Type B pancreatic cell (in vitro differentiated cells): Measurements from ENCODE around the gene ME2. TPM values are rescaled to one million over a fixed set of nuclear protein-coding genes. Genes with fewer than 3 reads are reported as not detected.
"Not testable (repeated sequence)": the region's sequence is repeated elsewhere in the genome, so short reads cannot be mapped to it uniquely, and the experiment has no call there.

ENCODE experiments used
- DNase-seq: peaks from one replicate; pipeline ENCODE4 v3.0.0; 2021; ENCODE audit warnings: mixed read lengths; ENCODE audit not compliant: unreplicated experiment; ENCODE audit errors: extremely low spot score
- H3K27ac Mint-ChIP-seq: 2 replicates; pipeline ENCODE4 v1.8.0; 2021; ENCODE audit warnings: mild to moderate bottlenecking, mixed read lengths
- H3K27me3 Mint-ChIP-seq: 2 replicates; pipeline ENCODE4 v1.8.0; 2021; ENCODE audit warnings: mixed read lengths
- H3K36me3 Mint-ChIP-seq: 2 replicates; pipeline ENCODE4 v1.8.0; 2021; ENCODE audit warnings: mixed read lengths
- H3K4me1 Mint-ChIP-seq: one replicate; pipeline ENCODE4 v1.8.0; 2021; ENCODE audit warnings: mixed read lengths; ENCODE audit not compliant: unreplicated experiment
- H3K4me3 Mint-ChIP-seq: 2 replicates; pipeline ENCODE4 v1.8.0; 2021; ENCODE audit warnings: mild to moderate bottlenecking, mixed read lengths
- H3K9me3 Mint-ChIP-seq: 2 replicates; pipeline ENCODE4 v1.8.0; 2021; ENCODE audit warnings: mixed read lengths
- total RNA-seq: library from RNA; stranded (reverse); gene quantifications from 2 replicates; pipeline ENCODE4 v1.2.1, GENCODE V29; 2021; ENCODE audit warnings: low replicate concordance
- TF ChIP-seq, protein P1 (sequence below): fragments of 200-600 bp; sonication (generic); conservative IDR thresholded peaks from 2 replicates; pipeline ENCODE4 v1.5.0; 2021; ENCODE audit warnings: antibody characterized with exemption, mild to moderate bottlenecking

Gene ME2
- total RNA-seq, 1 donor from 2014 or later, result 49.6 TPM

- Mint-ChIP-seq H3K4me3 (no peak overlapping the region), H3K27ac (no peak overlapping the region), H3K4me1 (peaks cover 14% of the 10 kb centered on the region), H3K27me3 (peaks cover 14% of the 10 kb centered on the region), H3K36me3 (no peaks in the 10 kb centered on the region), H3K9me3 (peaks cover 10% of the 10 kb centered on the region)
- no peak for DNase-seq
- TF ChIP-seq, protein P1, sequence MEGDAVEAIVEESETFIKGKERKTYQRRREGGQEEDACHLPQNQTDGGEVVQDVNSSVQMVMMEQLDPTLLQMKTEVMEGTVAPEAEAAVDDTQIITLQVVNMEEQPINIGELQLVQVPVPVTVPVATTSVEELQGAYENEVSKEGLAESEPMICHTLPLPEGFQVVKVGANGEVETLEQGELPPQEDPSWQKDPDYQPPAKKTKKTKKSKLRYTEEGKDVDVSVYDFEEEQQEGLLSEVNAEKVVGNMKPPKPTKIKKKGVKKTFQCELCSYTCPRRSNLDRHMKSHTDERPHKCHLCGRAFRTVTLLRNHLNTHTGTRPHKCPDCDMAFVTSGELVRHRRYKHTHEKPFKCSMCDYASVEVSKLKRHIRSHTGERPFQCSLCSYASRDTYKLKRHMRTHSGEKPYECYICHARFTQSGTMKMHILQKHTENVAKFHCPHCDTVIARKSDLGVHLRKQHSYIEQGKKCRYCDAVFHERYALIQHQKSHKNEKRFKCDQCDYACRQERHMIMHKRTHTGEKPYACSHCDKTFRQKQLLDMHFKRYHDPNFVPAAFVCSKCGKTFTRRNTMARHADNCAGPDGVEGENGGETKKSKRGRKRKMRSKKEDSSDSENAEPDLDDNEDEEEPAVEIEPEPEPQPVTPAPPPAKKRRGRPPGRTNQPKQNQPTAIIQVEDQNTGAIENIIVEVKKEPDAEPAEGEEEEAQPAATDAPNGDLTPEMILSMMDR, result no peak
Measured at GRCh38 chr18:50855976-50856757, 22.8 kb upstream of the ME2 start.

DNA sequence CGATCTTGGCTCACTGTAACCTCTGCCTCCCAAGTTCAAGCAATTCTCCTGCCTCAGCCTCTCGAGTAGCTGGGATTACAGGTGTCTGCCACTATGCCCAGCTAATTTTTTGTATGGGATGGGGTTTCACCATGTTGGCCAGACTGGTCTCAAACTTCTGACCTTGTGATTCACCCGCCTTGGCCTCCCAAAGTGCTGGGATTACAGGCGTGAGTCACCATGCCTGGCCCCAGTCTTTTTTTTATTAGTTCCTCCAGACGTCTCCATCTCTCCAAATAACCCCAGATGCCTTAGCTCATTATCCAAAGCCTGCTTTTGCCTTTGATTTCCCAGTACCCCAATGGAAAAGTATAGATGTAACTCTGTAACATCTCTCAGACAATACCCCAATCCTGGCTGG, 21.8 kb upstream of the ME2 start:
- DNase-seq, H3K36me3 Mint-ChIP-seq: not testable (repeated sequence)
- peaks cover 14% of the 10 kb centered on the region for H3K27me3 Mint-ChIP-seq

GRCh38 chr18:50857694-50858093, 21.2 kb upstream of the ME2 start:
- Mint-ChIP-seq H3K4me1 (peaks cover 13% of the 10 kb centered on the region), H3K4me3 (no peak overlapping the region), H3K36me3 (no peaks in the 10 kb centered on the region), H3K27me3 (peaks cover 12% of the 10 kb centered on the region), H3K27ac (no peak overlapping the region), H3K9me3 (peaks cover 7% of the 10 kb centered on the region)
- DNase-seq, result no peak
- TF ChIP-seq, protein P1, result no peak

More for the DNA sequence above, 21.8 kb upstream of the ME2 start:
- not testable (repeated sequence) for H3K27ac Mint-ChIP-seq, H3K4me3 Mint-ChIP-seq
- Mint-ChIP-seq H3K9me3 (peaks cover 10% of the 10 kb centered on the region), H3K4me1 (peaks cover 14% of the 10 kb centered on the region)

DNA sequence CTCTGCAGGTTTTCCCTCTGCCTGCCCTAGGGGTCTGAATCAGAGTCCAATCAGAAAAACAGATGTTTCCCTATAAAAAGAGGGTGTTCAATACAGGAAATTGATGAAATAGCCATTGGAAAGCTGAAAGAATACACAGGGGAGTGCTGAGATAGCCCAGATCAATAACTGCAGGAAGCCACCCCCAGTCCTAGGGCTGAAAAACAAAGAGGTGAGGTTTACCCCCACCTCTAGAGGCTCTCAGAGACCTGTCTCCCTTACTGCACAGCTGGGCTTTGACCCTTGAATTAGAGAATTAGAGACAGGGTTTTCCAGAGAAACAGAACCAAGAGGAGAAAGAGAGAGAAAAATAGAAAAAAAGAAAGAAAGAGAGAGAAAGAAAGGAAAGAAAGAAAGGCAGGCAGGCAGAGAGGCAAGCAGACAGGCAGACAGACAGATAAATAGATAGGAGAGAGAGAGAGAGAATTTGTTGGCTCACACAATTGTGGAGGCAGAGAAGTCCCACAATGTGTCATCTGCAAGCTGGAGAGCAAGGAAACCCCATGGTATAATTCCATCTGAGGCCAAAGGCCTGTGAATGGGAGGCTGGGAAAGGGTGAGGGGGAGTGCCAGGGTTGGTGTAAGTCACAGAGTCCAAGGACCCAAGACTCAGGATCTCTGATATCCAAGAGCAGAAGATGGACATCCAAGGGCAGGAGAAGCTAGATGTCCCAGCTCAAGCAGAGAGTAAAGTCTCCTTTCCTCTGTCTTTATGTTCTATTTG, 18.9 kb upstream of the ME2 start:
- TF ChIP-seq, protein P1, result no peak
- Mint-ChIP-seq H3K4me3 (no peak overlapping the region), H3K4me1 (peaks cover 7% of the 10 kb centered on the region), H3K27ac (no peak overlapping the region), H3K9me3 (no peaks in the 10 kb centered on the region), H3K27me3 (peaks cover 8% of the 10 kb centered on the region), H3K36me3 (no peaks in the 10 kb centered on the region)
- DNase-seq, result no peak

DNA sequence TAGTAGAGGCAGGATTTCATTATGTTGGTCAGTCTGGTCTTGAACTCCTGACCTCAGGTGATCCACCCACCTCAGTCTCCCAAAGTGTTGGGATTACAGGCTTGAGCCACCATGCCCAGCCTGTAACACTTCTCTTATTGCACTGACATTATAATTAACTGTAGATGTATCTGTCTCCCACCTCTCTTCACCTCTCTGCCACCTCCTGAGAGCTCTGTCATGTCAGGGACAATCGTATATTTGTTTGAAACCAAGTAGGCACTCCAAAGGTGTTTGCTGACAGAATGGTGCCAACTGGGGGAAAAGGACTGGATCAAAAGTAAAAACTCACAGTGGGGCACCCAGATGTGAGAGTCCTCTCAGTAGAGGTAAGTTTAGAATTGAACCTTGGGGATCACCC, 17.3 kb upstream of the ME2 start:
- Mint-ChIP-seq H3K4me3 (no peak overlapping the region), H3K27me3 (peaks cover 8% of the 10 kb centered on the region), H3K4me1 (peaks cover 7% of the 10 kb centered on the region), H3K36me3 (no peaks in the 10 kb centered on the region), H3K27ac (no peak overlapping the region), H3K9me3 (no peaks in the 10 kb centered on the region)
- no peak for DNase-seq
- TF ChIP-seq, protein P1, result no peak

DNA sequence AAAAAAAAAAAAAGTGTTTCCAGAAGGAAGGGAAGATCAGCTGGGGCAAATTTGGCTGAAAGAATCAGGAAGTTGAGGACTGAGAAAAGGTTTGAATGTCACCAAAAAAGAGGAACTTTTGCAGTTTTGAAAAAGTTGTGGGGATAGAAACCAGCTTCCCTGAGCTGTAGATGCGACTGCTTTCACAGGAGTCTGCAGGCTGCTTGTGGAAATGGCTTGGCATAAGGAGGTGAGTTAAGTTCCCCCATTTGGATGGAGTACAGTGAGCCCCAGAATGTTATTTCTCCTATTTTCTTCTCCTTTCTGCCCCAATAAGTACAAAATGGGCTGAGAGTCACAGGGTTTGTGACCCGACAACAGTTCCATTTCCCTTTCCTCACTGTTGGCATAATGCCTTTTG, 16.5 kb upstream of the ME2 start:
- Mint-ChIP-seq H3K4me3 (no peak overlapping the region), H3K4me1 (peaks cover 7% of the 10 kb centered on the region), H3K27me3 (peaks cover 8% of the 10 kb centered on the region), H3K36me3 (no peaks in the 10 kb centered on the region), H3K27ac (no peak overlapping the region), H3K9me3 (no peaks in the 10 kb centered on the region)
- TF ChIP-seq, protein P1, result no peak
- DNase-seq, result no peak
